HG02870 (cell line): ENCODE data around the gene TMEM252.

Experiments used
- ATAC-seq: cut with Tn5 transposase; IDR thresholded peaks from one replicate; pipeline ENCODE4 v1.9.1; 2021; ENCODE audit warnings: mild to moderate bottlenecking, moderate library complexity; ENCODE audit not compliant: unreplicated experiment

Gene TMEM252

DNA sequence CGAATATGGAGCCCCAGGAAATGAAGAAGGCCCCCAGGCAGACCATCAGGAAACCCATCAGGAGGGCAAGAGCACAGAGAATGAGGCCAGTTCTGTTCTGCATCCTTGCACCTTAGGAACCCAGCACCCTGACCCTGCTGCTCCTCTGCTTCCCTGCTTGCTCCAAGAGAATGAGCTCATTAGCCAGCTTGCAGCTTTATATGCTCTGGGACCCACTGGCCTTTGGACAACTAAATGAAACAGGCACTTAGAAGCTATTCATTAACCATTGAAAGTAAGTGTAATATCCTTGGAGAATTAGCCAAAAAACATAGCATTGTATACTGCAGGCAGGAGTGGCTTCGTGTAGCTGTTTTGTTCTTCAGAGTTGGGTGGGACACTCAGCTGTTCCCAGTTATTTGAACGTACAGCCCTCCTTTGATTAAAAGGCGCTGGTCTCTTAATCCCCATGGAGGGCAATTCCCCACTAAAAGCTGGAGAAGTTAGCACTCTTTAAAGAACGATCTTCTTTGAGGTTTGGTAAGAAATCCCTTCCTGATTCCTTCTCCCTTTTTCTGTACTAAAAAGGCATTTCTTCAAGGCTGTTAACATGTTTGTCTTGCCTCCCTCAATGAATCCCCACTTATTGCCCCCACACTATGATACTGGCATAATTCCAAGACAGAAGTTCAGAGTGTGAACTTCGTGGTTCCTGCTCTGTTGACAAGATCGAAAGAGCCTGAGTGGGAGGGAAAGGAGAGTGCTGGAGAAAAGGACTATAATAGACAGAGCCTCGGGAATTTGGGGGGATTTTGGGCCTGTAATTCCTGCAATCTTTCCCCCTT is at the start of gene TMEM252:
TSS of gene TMEM252 (minus strand) at position 172 of the 824 bp plus-strand sequence. CDS start at position 103, 69 bp downstream.
- ATAC-seq, result no peak

GRCh38 chr9:68585034-68585761 is 44.5 kb upstream of the TMEM252 start:
- ATAC-seq, result no peak

DNA sequence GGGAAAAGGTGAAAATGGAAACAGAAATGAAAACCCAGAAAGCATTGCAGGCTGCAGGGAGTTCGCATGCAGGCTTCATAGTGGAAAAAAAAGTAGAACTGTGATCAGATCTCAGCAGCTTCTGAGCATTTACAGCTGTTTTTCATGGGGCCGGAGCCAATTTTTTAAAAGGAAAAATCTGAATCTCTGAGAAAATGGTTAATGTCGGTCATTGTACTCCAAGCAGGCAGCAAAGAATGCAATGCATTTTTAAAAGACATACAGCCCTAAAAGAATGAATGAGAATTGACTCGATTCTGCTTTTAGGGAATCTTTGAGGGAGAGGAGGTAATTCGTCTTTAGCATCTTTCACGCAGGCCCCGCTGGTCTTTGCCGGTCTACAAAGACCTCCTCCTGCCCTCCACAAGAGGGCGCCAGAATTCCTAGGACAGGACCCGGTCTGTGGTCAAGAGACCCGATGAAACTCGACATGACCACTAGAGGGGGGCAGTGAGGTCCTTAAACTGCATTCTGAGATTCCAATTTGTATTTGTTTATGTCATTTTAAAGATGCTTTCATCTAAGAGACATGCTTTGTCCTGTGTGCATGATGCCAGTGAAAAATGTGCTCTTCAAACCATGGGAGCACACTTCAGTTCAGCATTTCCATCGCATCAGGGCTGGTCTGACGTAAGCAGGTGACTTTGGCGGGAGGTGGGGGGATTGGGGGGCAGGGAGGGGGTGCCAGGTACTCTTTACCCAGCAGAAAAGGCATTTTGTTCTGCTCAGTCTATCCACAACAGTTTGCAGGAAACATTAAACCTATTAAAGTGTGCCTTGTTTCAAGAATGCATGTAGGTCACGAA is 43.7 kb upstream of the TMEM252 start:
- peak; percentile 93 for ATAC-seq

DNA sequence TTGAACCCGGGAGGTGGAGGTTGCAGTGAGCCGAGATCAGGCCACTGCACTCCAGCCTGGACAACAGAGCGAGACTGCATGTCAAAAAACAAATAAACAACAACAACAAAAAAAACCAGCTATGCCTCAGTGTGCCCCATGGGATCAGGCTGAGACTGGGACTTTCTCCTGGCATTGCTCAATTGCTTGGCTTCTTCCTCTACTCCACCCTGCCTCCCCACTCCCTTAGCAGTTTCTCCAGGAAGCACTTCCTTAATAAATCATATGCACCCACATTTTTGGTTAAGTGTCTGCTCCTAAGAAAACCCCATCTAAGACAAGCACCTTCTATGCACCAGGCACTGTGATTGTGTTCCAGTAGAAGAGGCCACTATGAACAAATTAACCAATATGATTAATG is 41.0 kb upstream of the TMEM252 start:
- ATAC-seq, result no peak

- ATAC-seq, result peak; percentile 88
Observed at GRCh38 chr9:68577774-68578591, 37.3 kb upstream of the TMEM252 start.

- ATAC-seq, result no peak
Observed at GRCh38 chr9:68575817-68576216, 35.1 kb upstream of the TMEM252 start.

GRCh38 chr9:68574150-68574549 is 33.5 kb upstream of the TMEM252 start:
- no peak for ATAC-seq

- ATAC-seq, result no peak
Observed at GRCh38 chr9:68567565-68567964, 26.9 kb upstream of the TMEM252 start.

GRCh38 chr9:68562461-68562860 is 21.8 kb upstream of the TMEM252 start:
- ATAC-seq, result no peak

DNA sequence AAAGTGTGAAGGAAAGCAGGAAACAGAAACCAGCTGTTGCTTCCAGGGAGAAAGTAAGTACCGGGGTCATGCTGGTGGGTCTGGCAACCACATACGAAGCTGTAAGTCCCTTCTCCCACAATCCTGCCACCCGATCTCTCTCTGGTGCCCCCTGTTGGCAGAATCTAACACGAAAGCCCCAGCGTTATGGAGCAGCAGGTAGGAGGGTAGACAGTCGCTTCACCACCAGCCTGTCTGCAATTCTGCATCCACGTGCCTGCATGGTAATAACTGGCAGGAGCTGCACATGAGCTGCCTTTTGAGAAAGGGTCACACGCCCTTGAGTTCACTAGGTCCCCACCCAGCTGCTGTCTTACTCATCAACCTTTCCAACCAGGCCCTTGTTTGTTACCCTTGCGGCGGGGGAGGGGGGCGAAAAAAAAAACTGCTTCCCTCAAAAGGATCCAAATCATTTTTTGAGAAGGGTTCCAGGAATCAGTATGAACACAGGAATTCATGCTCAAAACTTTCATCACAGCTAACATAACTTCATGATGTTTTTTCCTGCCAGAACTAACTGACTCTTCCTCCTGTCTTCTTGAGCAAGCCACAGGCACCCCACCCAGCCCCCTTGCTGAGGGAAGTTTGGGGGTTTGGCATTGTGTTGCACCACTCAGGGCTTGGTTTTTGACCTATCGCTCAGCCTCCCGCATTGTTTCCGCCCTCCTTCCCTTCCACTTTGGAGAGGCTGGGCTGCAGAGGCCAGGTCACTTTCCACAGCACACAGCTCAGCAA is 19.6 kb upstream of the TMEM252 start:
- ATAC-seq, result no peak

- ATAC-seq, result no peak
Observed at GRCh38 chr9:68558545-68558944, 17.9 kb upstream of the TMEM252 start.

- ATAC-seq, result no peak
Observed at GRCh38 chr9:68555437-68556150, 14.9 kb upstream of the TMEM252 start.

GRCh38 chr9:68552700-68553476 is 12.2 kb upstream of the TMEM252 start:
- no peak for ATAC-seq

DNA sequence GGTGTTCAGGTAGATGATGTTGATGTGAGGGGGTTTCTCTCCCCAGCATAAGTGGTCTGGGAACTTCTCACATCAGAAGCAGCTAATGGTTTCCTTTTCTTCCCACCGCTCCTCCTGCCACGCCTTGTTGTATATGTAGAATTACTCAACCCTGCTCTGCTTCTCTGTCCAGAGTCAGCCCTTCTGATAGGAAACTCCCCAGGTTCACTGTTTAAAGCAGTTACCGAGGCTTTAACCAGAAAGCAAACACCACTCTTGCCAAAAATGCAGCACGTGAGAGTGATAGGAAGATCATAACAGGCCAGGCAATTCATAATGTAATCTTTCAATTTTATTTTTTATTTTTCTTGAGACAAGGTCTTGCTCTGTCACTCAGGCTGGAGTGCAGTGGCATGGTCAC is 10.5 kb upstream of the TMEM252 start:
- ATAC-seq, result no peak

- no peak for ATAC-seq
Observed at GRCh38 chr9:68548241-68548640, 7.6 kb upstream of the TMEM252 start.

DNA sequence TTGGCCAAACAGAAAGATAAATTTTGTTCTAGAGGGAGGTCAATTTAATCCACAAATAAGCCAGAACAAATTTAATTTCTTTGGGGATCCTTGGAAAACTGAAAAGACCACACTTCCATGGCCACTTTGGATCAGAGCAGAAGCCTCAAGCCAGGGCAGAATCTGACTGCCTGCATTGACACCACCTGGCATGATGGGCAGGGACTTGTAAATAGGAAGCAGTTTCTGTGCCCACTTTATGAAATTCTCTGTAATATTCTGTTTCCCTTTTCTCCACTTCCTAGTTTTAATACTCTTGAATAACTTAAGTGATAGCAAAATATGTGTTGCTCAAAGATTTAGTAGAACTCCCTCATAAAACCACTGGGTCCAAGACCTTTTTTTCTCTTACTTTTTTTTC is 6.7 kb upstream of the TMEM252 start:
- no peak for ATAC-seq

DNA sequence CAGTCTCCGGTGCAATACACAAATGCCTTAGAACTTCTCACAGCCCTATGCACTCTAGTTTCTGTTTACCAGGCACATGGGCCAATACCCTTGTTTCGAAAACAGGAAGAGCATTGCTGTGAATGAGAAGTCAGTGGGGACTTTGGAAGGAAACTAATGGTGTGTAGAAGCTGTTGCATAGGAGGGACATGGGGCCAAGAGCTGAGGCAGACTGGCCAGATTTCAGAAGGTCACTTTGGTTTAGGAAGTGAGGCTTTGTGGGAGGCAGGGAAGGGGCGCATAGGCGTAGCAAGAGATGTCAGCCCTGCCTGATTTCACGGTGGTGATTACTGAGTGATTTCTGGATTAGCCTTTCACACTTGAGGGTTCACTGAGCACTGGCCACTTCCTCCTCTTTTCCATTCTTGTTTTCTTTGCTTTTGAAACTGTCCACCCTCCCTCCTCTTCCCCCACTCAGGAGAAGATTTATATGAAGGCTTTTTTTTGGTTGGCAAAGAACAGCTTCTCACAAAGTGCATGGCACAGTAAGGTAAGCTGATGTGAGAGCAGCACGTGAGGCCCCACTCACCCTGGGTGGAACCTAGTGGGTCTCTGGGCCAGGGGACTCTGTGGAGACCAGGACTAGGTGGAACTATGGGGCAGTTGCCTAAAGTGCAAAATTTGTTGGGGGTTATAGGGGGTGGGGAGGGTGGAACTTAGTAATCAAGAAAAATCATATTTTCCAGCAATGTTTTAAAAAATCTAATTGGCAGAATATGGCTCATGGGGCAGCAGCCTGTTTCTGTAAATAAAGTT is 6.1 kb upstream of the TMEM252 start:
- ATAC-seq, result peak; percentile 65
